CD4-positive, alpha-beta T cell treated with Interferon alpha-2 for 1 hour (primary cell): ENCODE measurements around the gene SGCD.

ENCODE experiments used
- DNase-seq, 2 donors: peaks; one replicate each; pipeline ENCODE4 v3.0.0-alpha.2; 2020 to 2022

SGCD gene

DNA sequence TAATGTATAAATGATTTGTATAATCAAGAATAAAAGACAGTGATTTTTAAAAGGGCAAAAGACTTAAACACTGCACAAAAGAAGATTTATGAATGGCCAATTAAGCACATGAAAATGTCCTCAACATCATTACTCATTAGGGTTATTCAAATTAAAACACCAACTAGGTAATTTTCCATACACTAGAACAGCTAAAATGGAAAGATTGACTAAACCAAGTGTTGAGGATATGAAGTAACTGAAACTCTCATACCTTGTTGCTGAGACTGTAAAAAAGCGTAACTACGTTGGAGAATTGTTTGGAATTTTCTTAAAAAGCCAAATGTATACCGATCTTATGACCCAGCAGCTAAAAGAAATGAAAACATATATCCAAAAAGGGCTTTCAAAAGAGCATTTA, 144.9 kb downstream of the SGCD start:
- DNase-seq: no peak

DNA sequence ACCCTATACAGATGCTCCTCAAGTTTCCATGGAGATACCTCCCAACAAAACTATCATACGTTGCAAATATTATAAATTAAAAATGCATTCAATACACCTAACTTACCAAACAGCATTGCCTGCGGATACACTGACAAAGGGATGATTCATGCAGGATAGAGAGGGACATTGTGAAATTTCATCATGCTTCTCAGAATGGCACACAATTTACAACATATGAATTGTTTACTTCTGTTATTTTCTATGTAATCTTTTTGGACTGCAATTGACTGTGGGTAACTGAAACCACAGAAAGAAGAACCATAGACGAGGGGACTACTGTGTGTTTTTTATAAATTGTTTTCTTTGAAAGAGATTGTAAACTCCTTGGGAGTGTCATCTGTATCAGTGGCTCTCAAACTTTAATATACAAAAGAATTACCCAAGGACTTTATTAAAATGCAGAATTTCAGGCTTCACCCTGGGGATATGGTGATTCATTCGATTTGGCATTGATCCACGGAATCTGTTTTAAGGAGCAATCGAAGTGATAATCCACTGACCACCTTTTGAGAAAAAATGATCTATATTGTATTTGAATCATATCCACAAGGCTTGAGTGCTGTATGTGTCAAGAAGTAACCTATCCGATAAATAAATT, 146.4 kb downstream of the SGCD start:
- no peak for DNase-seq

GRCh38 chr5:156474251-156474650, 147.3 kb downstream of the SGCD start:
- no peak for DNase-seq

DNA sequence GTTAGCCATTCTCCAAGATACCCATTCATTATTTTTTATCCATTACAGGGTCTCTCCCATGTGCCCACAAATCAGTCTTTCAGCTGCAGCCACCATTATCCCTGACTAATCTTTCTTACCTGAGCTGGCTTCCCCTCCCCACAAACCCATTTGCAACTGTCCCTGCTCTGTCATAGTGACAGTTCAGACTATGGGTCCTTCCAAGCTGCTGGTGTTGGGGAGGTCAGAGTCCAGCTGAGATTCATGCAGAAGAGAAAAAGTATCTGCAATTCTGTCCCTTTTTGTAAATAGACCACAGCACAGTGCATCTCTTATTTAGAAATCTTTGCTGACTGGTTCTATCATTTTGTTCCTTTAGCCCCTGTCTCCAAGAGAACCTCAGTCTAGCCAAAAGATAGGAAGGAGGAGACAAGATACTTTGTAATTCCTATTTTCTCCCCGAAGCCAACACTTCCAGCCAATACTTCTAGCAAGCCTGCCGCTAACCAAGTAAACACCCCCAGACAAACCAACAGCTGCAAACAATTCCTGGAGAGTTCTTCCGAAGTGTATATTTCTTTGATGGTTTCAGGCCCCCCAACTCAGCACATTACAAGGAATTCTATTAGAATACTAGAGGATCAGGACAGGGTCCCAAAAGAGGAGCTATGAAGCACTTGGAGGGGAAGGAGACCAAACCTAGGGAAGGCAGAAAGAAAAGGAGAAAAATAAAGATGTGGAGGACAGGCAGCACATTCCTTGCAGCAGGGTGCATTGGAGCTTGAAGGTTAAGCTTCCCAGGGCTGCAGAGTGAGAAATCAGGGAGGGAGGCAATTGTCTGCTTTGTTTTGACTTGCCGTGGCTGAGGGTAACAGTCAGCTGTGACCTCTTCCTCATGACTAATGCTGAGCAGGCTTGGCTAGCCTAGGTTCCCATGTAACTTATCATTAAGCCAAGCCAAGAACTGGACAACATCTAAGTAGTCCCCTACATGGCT, 148.5 kb downstream of the SGCD start:
- no peak for DNase-seq

DNA sequence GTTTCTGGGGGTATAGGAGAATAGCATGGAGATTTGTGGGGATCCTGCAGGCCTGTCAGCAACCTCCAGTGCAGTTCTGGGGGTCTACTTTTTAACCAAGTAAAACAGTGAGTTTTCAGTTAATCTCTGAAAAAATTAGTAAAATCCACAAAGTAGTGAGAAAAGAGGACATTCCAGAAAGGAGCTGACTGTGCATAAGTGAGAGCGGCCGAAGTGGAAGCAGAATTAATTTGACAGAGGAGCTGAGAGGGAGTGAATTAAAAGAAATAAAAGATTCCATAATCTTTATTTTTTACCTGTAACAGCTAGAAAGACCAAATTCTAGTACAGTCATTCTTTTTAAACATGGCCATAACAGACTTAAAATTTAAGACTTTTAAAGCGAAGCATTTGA, 149.2 kb downstream of the SGCD start:
- no peak for DNase-seq

GRCh38 chr5:156476678-156477077, 149.7 kb downstream of the SGCD start:
- DNase-seq: no peak

DNA sequence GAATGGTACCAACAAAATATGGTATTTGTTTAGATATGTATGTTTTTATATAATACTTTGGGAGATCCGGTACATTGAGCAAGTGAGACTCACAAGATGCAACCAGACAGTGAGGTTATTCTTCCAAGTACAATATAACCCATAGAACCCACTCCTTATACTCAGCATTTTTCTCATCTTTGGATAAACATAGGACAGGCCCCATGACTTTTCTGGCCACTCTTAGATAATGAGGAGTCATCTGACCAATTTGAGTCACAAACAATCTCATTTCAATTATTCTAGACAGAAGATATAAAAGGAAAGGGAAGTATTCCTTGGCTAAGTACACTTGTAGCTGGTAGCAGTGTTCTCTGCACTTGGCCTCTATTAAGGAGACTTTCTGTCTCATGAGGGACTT, 150.2 kb downstream of the SGCD start:
- no peak for DNase-seq

DNA sequence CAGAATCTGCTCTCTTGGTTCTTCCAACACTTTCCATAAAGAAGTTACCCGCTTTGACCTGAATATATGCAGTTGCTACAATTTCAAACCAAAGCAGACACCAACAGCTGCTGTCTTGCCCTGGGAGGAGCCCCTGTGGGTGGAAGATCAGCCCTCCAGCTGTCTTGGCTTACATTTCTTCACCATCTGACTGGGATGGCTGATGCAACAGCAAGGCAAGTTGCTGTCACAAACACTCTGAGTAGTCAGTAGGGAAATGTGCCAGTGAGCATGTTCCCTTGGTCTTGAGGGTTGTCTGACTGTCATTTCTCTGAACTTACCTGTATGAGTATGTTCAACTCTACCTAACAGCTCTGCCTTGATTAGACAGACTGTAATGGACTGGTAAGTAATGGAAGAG, 152.9 kb downstream of the SGCD start:
- DNase-seq: no peak

GRCh38 chr5:156481741-156482140, 154.8 kb downstream of the SGCD start:
- no peak for DNase-seq

- DNase-seq: no peak
Measured at GRCh38 chr5:156482818-156483217, 155.9 kb downstream of the SGCD start.

GRCh38 chr5:156486394-156487238, 159.7 kb downstream of the SGCD start:
- no peak for DNase-seq

DNA sequence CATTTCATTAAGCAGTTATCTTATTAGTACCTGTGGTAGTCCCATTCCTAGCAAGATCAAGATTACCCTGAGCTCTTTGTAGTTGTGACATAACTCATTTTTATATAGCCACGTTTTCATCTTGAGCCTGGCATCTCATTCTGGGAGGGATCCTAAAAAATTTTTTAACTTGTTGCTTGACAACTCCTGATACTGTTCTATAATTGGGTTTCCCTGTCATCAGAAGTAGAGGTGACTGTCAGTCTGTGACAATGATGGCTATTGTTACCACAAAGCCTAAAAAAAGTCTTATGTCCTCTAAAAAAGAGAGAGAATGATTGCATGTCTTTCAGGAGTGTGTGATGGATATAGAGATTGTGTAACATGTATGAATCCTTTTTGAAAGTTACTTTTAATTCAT, 164.8 kb downstream of the SGCD start:
- DNase-seq: no peak

GRCh38 chr5:156496291-156496690, 169.3 kb downstream of the SGCD start:
- no peak for DNase-seq

DNA sequence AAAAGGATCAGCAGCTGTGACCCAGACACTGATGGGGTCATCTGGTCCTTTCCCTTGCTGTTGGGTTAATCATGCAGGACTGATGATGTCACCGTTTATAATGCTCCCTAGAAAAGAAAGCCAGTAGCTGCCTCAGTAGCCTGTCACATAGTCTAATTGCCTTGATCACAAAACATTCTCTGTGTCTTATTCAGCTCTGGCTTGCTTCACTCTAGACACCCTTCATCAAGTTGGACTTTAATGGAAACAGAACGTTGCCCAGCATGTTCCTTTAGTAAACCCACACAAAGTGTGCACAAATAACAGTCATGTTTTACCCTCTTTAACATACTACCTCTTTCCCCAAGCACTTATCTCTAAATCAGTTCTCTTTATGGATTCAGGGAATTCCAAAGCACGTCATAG, 170.8 kb downstream of the SGCD start:
- DNase-seq: no peak

DNA sequence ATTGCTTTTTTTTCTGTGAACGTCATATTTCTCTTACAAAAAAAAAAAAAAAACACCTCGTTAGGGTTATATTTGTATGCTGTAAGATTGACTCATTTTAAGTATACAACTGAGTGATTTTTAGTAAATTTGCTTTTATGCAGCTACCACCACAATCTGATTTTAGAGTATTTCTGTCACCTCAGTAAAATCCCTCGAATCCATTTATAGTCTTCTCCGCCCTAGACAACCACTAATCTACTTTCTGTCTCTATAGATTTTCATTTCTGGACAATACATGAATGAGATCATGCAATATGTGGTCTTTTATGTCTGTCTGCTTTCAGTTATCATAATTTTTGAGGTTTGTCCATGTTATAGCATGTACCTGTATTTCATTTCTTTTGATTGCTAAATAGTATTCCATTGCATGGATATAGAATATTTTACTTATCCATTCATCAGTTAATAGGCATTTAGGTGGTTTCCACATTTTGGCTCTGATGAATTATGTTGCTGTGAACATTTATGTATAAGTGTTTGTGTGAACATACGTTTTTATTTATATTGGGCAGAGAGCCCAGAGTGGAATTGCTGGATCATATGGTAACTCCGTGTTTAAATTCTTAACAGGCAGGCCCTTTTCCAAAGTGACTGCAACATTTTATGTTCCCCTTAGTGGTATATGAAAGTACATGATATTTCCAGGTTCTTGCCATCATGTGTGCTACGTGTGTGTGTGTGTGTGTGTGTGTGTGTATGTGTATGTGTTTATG, 171.4 kb downstream of the SGCD start:
- no peak for DNase-seq

- DNase-seq: no peak
Measured at GRCh38 chr5:156500755-156501154, 173.8 kb downstream of the SGCD start.

- no peak for DNase-seq
Measured at GRCh38 chr5:156505101-156505500, 178.1 kb downstream of the SGCD start.

- no peak for DNase-seq
Measured at GRCh38 chr5:156513123-156513815, 186.3 kb downstream of the SGCD start.

- DNase-seq: no peak
Measured at GRCh38 chr5:156515121-156515520, 188.2 kb downstream of the SGCD start.

- no peak for DNase-seq
Measured at GRCh38 chr5:156515803-156516360, 188.9 kb downstream of the SGCD start.

- DNase-seq: no peak
Measured at GRCh38 chr5:156522651-156523529, 195.9 kb downstream of the SGCD start.
